Right lobe of liver (tissue), 4 donors: Measurements from ENCODE around the gene CCDC50.

Source experiments
- CTCF ChIP-seq, 4 donors: fragments of 200-600 bp in 3 of 4; fragments of 450-650 bp in 1 of 4; IDR thresholded peaks; one replicate each; pipeline versions ENCODE4 v1.5.1 to v1.8.0; 2016 to 2022; ENCODE audit warnings: antibody characterized with exemption in 4 of 4, mild to moderate bottlenecking in 2 of 4
- POLR2A ChIP-seq: fragments of 450-650 bp; IDR thresholded peaks from one replicate; pipeline ENCODE4 v1.6.1; 2017; ENCODE audit warnings: antibody characterized with exemption, mild to moderate bottlenecking
- donor health status: DM: no; HTN: no; CAD: no.
- donor health status: DM: no; HTN: no; CAD: no.
- donor health status: DM: no; HTN: yes; CAD: no.

- TF ChIP-seq CTCF (IDR thresholded peaks at IDR 0.05): no peak
- TF ChIP-seq POLR2A: no peak
Observed at GRCh38 chr3:191303596-191303995, 25.6 kb upstream of the CCDC50 start.
